Epidermal melanocyte (primary cell): ENCODE results near the gene CD93.

Experiments
- DNase-seq: peaks from one replicate; pipeline ENCODE4 v3.0.0; 2011; ENCODE audit warnings: low spot score; ENCODE audit not compliant: insufficient read length

CD93 gene

GRCh38 chr20:23036371-23036770 is 49.8 kb downstream of the CD93 start:
- DNase-seq = no peak

GRCh38 chr20:23035731-23036130 is 50.4 kb downstream of the CD93 start:
- DNase-seq = no peak

GRCh38 chr20:23034721-23035671 is 51.1 kb downstream of the CD93 start, which contains the start of gene SSTR4:
Gene SSTR4 (plus strand): TSS chr20:23035312. CDS start chr20:23035484, 172 bp downstream.
- no peak for DNase-seq

- DNase-seq = no peak
Observed at GRCh38 chr20:23033918-23034317, 52.2 kb downstream of the CD93 start.

GRCh38 chr20:23032750-23033078 is 53.4 kb downstream of the CD93 start:
- DNase-seq = no peak

- DNase-seq = no peak
Observed at GRCh38 chr20:23032056-23032749, 53.9 kb downstream of the CD93 start.

- DNase-seq = no peak
Observed at GRCh38 chr20:23031346-23031745, 54.8 kb downstream of the CD93 start.
